A673 (cell line): ENCODE results near the gene GNL3L. TPM values are rescaled to one million over a fixed set of nuclear protein-coding genes. Genes with fewer than 3 reads are reported as not detected.
"Not testable (repeated sequence)": the region's sequence is repeated elsewhere in the genome, so short reads cannot be mapped to it uniquely, and the experiment has no call there.

ENCODE experiments used
- BruUV-seq: library from RNA; stranded (reverse); fragments of 400-500 nt; replicated peaks from 2 replicates; lab custom pipeline; 2021; lab: Mats Ljungman, UMichigan
- CTCF ChIA-PET: fragments of 300-600 bp; sonication (Branson Sonifier 250); formaldehyde crosslinking; loops from one replicate; lab custom pipeline; 2022; ENCODE audit warnings: antibody characterized with exemption; lab: Charles Lee
- POLR2A ChIA-PET: fragments of 300-600 bp; sonication (Branson Sonifier 250); formaldehyde crosslinking; loops from one replicate; lab custom pipeline; 2022; ENCODE audit warnings: antibody characterized with exemption; ENCODE audit not compliant: low non-redundant PET; lab: Charles Lee
- DNase-seq: peaks from one replicate; pipeline ENCODE4 v3.0.0-alpha.2; 2015; ENCODE audit warnings: low spot score
- H3K27ac ChIP-seq: fragments of 200-600 bp; sonication (generic); 2 replicates; pipeline ENCODE4 v1.5.1; 2016; ENCODE audit warnings: mixed run types, low read depth, mild to moderate bottlenecking, mixed read lengths, antibody characterized with exemption, low read length; ENCODE audit not compliant: poor library complexity, severe bottlenecking
- H3K27me3 ChIP-seq: fragments of 200-600 bp; sonication (generic); replicated peaks from 2 replicates; pipeline ENCODE4 v1.6.1; 2017; ENCODE audit warnings: mixed run types, low read depth, mild to moderate bottlenecking, mixed read lengths, antibody characterized with exemption, low read length; ENCODE audit not compliant: insufficient read depth, poor library complexity
- H3K36me3 ChIP-seq: fragments of 200-600 bp; sonication (generic); 2 replicates; pipeline ENCODE4 v1.6.1; 2016; ENCODE audit warnings: mixed run types, mild to moderate bottlenecking, mixed read lengths, antibody characterized with exemption, low read length; ENCODE audit not compliant: insufficient read depth, poor library complexity, severe bottlenecking
- H3K4me1 ChIP-seq: fragments of 200-600 bp; sonication (generic); 2 replicates; pipeline ENCODE4 v1.6.1; 2017; ENCODE audit warnings: mixed run types, mild to moderate bottlenecking, mixed read lengths, antibody characterized with exemption, low read length; ENCODE audit not compliant: insufficient read depth, poor library complexity, severe bottlenecking
- H3K4me3 ChIP-seq: fragments of 200-600 bp; sonication (generic); 2 replicates; pipeline ENCODE4 v1.5.1; 2016; ENCODE audit warnings: low read depth, mixed run types, mild to moderate bottlenecking, mixed read lengths, low read length; ENCODE audit not compliant: poor library complexity, severe bottlenecking
- H3K9me3 ChIP-seq: fragments of 200-600 bp; sonication (generic); 2 replicates; pipeline ENCODE4 v1.6.1; 2016; ENCODE audit warnings: mixed run types, low read depth, mild to moderate bottlenecking, mixed read lengths, antibody characterized with exemption, low read length; ENCODE audit not compliant: poor library complexity, severe bottlenecking
- EZH2 ChIP-seq: fragments of 200-600 bp; sonication (generic); IDR thresholded peaks from 2 replicates; pipeline ENCODE4 v1.6.1; 2017; ENCODE audit warnings: borderline replicate concordance, low read depth, mild to moderate bottlenecking, mixed read lengths, antibody characterized with exemption, low read length; ENCODE audit not compliant: poor library complexity, severe bottlenecking
- intact Hi-C: fragments of 100-400 bp; cut with micrococcal nuclease; formaldehyde crosslinking; loops from one replicate; pipeline ENCODE4 v1.10.0; 2022; ENCODE audit not compliant: unreplicated experiment
- total RNA-seq: library from RNA; stranded (reverse); gene quantifications from 2 replicates; pipeline ENCODE4 v1.2.3, GENCODE V29; 2021
- TF ChIP-seq, protein P1 (sequence below): fragments of 300-800, 200-600 bp; sonication (generic); conservative IDR thresholded peaks from 2 replicates; pipeline ENCODE4 v1.5.1; 2017; ENCODE audit warnings: low read depth, mild to moderate bottlenecking, antibody characterized with exemption, low read length, moderate library complexity, mixed read lengths

Gene GNL3L
- total RNA-seq, 1 experiment from 2014 or later: 89.3 TPM

DNA sequence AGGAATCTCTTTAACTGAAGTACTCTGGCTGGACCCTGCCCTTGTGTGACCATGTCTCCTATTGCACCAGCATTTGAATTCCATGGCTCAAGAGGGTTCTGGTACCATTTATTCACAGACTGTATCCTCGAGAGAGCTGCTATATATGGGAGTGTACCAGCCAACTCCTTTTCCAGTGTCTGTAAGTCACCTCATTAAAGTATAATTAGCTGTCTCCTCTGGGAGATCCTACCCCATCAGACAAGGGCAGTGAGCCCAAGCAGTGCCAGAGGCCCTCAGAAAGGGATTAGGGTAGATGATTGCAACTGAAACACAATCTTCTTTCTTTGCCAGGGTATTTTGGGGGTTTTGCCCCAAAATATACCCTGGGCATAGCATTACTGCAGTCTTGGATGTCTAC, 31.6 kb downstream of the GNL3L start:
- no TSS peak for BruUV-seq
- peaks cover 9% of the 10 kb centered on the region for H3K36me3 ChIP-seq
- DNase-seq: no peak
- H3K27me3 ChIP-seq: no peaks in the 10 kb centered on the region
- CTCF ChIA-PET: no interaction called here
- no peak overlapping the region for H3K27ac ChIP-seq
- intact Hi-C loops: no loop called here
- H3K4me3 ChIP-seq: no peak overlapping the region
- TF ChIP-seq, protein P1, sequence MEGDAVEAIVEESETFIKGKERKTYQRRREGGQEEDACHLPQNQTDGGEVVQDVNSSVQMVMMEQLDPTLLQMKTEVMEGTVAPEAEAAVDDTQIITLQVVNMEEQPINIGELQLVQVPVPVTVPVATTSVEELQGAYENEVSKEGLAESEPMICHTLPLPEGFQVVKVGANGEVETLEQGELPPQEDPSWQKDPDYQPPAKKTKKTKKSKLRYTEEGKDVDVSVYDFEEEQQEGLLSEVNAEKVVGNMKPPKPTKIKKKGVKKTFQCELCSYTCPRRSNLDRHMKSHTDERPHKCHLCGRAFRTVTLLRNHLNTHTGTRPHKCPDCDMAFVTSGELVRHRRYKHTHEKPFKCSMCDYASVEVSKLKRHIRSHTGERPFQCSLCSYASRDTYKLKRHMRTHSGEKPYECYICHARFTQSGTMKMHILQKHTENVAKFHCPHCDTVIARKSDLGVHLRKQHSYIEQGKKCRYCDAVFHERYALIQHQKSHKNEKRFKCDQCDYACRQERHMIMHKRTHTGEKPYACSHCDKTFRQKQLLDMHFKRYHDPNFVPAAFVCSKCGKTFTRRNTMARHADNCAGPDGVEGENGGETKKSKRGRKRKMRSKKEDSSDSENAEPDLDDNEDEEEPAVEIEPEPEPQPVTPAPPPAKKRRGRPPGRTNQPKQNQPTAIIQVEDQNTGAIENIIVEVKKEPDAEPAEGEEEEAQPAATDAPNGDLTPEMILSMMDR: no peak
- TF ChIP-seq EZH2: no peak
- no peaks in the 10 kb centered on the region for H3K9me3 ChIP-seq
- POLR2A ChIA-PET: no interaction called here
- H3K4me1 ChIP-seq: no peaks in the 10 kb centered on the region

DNA sequence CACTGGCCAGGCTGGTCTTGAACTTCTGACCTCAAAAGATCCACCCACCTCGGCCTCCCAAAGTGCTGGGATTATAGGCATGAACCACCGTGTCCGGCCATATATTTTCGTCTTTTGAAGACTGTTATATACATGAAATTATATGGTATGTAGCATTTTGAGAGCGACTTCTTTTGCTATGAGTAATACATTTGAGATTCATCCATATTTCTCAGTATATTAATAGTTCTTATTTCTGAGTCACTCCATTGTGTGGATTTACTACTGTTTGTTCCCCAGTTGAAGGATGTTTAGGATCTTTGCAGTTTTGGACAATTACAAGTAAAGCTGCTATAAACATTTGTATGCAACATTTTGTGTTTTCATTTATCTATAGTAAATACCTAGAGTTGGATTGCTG, 34.9 kb downstream of the GNL3L start:
- no peaks in the 10 kb centered on the region for H3K9me3 ChIP-seq
- TF ChIP-seq EZH2: no peak
- TF ChIP-seq, protein P1: no peak
- intact Hi-C loops: no loop called here
- ChIA-PET POLR2A (no interaction called here), CTCF (no interaction called here)
- DNase-seq: no peak
- no peak overlapping the region for H3K4me3 ChIP-seq
- no peaks in the 10 kb centered on the region for H3K36me3 ChIP-seq
- H3K4me1 ChIP-seq: no peaks in the 10 kb centered on the region
- BruUV-seq: no TSS peak
- H3K27me3 ChIP-seq: no peaks in the 10 kb centered on the region
- no peak overlapping the region for H3K27ac ChIP-seq

DNA sequence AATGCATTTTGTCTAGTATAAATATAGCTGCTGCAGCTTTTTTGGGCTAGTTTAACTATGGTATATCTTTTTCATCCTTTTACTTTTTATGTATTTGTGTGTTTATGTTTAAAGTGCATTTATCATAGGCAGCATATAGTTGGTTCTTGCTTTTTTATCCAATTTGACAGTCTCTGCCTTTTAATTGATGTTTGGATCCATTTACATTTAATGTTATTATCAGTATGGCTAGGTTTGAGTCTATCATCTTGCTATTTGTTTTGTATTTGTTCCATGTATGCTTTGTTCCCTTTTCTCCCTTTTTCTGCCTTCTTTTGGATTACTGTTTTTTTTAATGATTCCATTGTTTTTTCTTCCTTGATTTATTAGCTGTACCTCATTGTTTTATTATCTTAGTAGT, 40.3 kb downstream of the GNL3L start:
- H3K36me3 ChIP-seq: no peaks in the 10 kb centered on the region
- CTCF ChIA-PET: no interaction called here
- H3K4me1 ChIP-seq: no peaks in the 10 kb centered on the region
- POLR2A ChIA-PET: no interaction called here
- TF ChIP-seq EZH2: no peak
- TF ChIP-seq, protein P1: no peak
- DNase-seq: no peak
- BruUV-seq: no TSS peak
- no peaks in the 10 kb centered on the region for H3K9me3 ChIP-seq
- no peaks in the 10 kb centered on the region for H3K27me3 ChIP-seq
- intact Hi-C loops: no loop called here
- no peak overlapping the region for H3K4me3 ChIP-seq
- H3K27ac ChIP-seq: no peak overlapping the region

DNA sequence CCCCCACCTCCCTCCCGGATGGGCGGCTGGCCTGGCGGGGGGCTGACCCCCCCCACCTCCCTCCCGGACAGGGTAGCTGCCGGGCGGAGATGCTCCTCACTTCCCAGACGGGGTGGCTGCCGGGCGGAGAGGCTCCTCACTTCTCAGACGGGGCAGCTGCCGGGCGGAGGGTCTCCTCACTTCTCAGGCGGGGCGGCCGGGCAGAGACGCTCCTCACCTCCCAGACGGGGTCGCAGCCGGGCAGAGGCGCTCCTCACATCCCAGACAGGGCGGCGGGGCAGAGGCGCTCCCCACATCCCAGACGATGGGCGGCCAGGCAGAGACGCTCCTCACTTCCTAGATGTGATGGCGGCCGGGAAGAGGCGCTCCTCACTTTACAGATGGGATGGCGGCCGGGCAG, 42.6 kb downstream of the GNL3L start:
- CTCF ChIA-PET, H3K4me1 ChIP-seq, BruUV-seq, H3K27me3 ChIP-seq, H3K36me3 ChIP-seq, H3K9me3 ChIP-seq, POLR2A ChIA-PET, DNase-seq, intact Hi-C loops, H3K27ac ChIP-seq, H3K4me3 ChIP-seq: not testable (repeated sequence)
